ENCODE data around the gene HDAC11. TPM values are rescaled to one million over a fixed set of nuclear protein-coding genes. Genes with fewer than 3 reads are reported as not detected.

The HDAC11 gene
- total and polyA plus RNA-seq, 4 donors: 12.3 to 17.3 (median 15.0) TPM

DNA sequence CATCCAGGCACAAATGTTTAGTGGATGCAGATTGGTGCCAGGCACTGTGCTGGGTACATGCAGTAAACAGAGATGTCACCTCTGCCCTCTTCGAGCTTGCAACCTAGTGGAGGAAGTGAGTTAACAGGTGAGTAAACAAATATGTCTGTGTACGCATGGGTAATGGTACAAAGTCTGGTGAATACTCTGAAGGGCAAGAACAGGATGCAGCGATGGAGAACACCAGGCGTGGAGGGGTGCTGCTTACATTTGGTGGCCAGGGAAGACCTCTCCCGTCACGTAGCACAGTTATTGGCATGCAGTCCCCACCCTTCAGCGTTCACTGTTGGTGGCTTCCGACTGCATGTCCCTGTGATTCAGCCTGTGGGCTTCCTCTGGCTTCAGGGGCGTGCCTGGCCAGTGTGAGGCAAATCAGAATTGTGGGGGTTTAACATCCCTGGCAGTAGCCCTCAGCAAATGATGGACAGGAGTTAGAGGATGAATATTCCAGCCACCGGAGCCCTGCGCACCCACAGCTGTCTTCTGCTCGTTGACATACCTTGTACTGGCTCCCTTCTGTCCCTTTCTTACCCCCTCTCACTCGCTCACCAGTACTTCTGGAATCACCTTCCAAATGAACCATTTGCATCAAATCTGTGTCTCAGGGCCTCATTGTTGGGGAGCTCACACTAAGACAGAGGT, 9.1 kb upstream of the HDAC11 start:
- Histone ChIP-seq H3K27ac (ENCODE audit: low read depth in 1 of 2, low read length in 1 of 2) (no peak overlapping the region), H3K4me1 (ENCODE audit: control insufficient read depth in 5 of 5, insufficient read depth in 5 of 5, low read length in 5 of 5) (no peaks in the 10 kb centered on the region), H3K4me3 (no peak overlapping the region), H3K27me3 (ENCODE audit: control insufficient read depth in 3 of 3, insufficient read depth in 3 of 3, low read length in 2 of 3) (no peaks in the 10 kb centered on the region), H3K9ac (ENCODE audit: insufficient read depth in 1 of 2, low read length in 2 of 2) (no peak overlapping the region), H3K9me3 (ENCODE audit: control insufficient read depth in 4 of 4, insufficient read depth in 3 of 4, low read length in 3 of 4) (peaks cover 0 to 2% (median 0%) of the 10 kb centered on the region in 4 donors), H3K36me3 (ENCODE audit: control insufficient read depth in 4 of 4, insufficient read depth in 4 of 4, low read length in 4 of 4) (no peaks in the 10 kb centered on the region)
- 67 to 85% methylated on average over 13 of the region's 13 CpGs for WGBS, 2 donors
- TF ChIP-seq CTCF (IDR thresholded peaks at IDR 0.05; ENCODE audit: control extremely low read depth, extremely low read depth): no peak
- DNase-seq (no peak), ATAC-seq (ENCODE audit: insufficient read depth, low FRiP score) (no peak)

DNA sequence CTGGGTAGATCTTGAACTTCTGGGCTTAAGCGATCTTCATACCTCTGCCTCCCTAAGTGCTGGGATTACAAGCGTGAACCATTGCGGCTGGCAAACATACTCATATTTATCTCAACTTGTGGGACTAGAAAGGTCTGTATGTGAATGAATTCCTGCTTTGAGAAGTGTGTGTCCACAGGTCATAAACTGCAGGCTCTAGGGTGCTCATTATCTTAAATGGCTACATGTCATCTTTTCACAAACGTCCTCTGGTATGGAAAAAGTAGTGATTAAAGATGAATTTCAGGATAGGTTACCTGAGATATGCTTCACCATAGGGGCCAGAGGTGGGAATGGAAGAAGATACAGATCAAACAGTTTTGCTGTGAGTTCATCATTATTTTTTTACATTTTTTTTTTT, 7.8 kb upstream of the HDAC11 start:
- Histone ChIP-seq H3K27me3 (ENCODE audit: control insufficient read depth in 3 of 3, insufficient read depth in 3 of 3, low read length in 2 of 3) (no peaks in the 10 kb centered on the region), H3K9me3 (ENCODE audit: control insufficient read depth in 4 of 4, insufficient read depth in 3 of 4, low read length in 3 of 4) (peaks cover 0 to 2% (median 0%) of the 10 kb centered on the region in 4 donors), H3K36me3 (ENCODE audit: control insufficient read depth in 4 of 4, insufficient read depth in 4 of 4, low read length in 4 of 4) (no peaks in the 10 kb centered on the region), H3K9ac (ENCODE audit: insufficient read depth in 1 of 2, low read length in 2 of 2) (no peak overlapping the region), H3K4me1 (ENCODE audit: control insufficient read depth in 5 of 5, insufficient read depth in 5 of 5, low read length in 5 of 5) (no peaks in the 10 kb centered on the region), H3K27ac (ENCODE audit: low read depth in 1 of 2, low read length in 1 of 2) (no peak overlapping the region), H3K4me3 (no peak overlapping the region)
- no peak for TF ChIP-seq CTCF (IDR thresholded peaks at IDR 0.05; ENCODE audit: control extremely low read depth, extremely low read depth)
- DNase-seq: no peak
- no peak for ATAC-seq (ENCODE audit: insufficient read depth, low FRiP score)
- WGBS, 2 donors: 70 to 81% methylated on average over 4 of the region's 4 CpGs

DNA sequence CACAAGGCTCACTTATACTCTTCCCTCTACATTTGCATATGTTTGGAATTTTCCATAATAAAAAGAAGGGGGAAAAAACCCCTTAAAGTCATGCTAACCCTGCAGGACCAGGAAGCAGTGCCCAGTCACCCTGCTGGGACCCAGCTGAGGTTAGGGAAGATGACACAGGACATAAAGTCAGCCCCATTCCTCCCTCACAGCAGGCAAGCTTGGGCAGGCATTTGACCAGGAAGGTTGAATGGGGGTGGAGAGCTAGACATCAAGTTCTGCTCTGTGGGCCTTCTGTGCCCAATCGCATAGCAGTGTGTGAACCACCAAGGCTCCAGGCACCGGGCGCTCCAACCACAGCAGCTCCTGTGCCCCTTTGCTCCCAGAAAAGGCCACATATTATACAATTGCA, 7.1 kb upstream of the HDAC11 start:
- DNase-seq (no peak), ATAC-seq (ENCODE audit: insufficient read depth, low FRiP score) (no peak)
- Histone ChIP-seq H3K36me3 (ENCODE audit: control insufficient read depth in 4 of 4, insufficient read depth in 4 of 4, low read length in 4 of 4) (no peaks in the 10 kb centered on the region), H3K27ac (ENCODE audit: low read depth in 1 of 2, low read length in 1 of 2) (no peak overlapping the region), H3K27me3 (ENCODE audit: control insufficient read depth in 3 of 3, insufficient read depth in 3 of 3, low read length in 2 of 3) (no peaks in the 10 kb centered on the region), H3K4me1 (ENCODE audit: control insufficient read depth in 5 of 5, insufficient read depth in 5 of 5, low read length in 5 of 5) (no peaks in the 10 kb centered on the region), H3K9me3 (ENCODE audit: control insufficient read depth in 4 of 4, insufficient read depth in 3 of 4, low read length in 3 of 4) (peaks cover 0 to 2% (median 0%) of the 10 kb centered on the region in 4 donors), H3K9ac (ENCODE audit: insufficient read depth in 1 of 2, low read length in 2 of 2) (no peak overlapping the region), H3K4me3 (no peak overlapping the region)
- no peak for TF ChIP-seq CTCF (IDR thresholded peaks at IDR 0.05; ENCODE audit: control extremely low read depth, extremely low read depth)
- WGBS, 2 donors: 94 to 95% methylated on average over 3 of the region's 3 CpGs

DNA sequence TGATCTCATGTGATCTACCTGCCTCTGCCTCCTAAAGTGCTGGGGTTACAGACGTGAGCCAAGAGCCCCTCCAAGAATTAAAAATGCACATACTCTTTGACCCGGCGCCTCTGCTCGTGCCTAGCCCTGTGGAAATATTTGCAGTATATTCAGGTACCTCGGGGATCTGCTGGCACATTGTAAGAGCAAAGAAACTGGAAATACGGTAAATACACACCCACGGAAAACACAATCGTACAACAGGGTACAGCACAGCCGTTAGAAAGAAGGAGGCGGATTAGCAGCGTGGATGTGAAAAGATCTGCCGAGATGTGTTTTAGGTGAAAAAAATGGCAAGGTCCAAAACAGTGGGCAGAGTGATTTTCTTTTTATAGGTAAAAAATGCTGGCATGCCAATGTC, 6.1 kb upstream of the HDAC11 start:
- no peak for TF ChIP-seq CTCF (IDR thresholded peaks at IDR 0.05; ENCODE audit: control extremely low read depth, extremely low read depth)
- Histone ChIP-seq H3K4me3 (no peak overlapping the region), H3K27ac (ENCODE audit: low read depth in 1 of 2, low read length in 1 of 2) (no peak overlapping the region), H3K36me3 (ENCODE audit: control insufficient read depth in 4 of 4, insufficient read depth in 4 of 4, low read length in 4 of 4) (no peaks in the 10 kb centered on the region), H3K4me1 (ENCODE audit: control insufficient read depth in 5 of 5, insufficient read depth in 5 of 5, low read length in 5 of 5) (peaks cover 0 to under 1% (median 0%) of the 10 kb centered on the region in 5 donors), H3K9me3 (ENCODE audit: control insufficient read depth in 4 of 4, insufficient read depth in 3 of 4, low read length in 3 of 4) (peaks cover 0 to 2% (median 0%) of the 10 kb centered on the region in 4 donors), H3K9ac (ENCODE audit: insufficient read depth in 1 of 2, low read length in 2 of 2) (no peak overlapping the region), H3K27me3 (ENCODE audit: control insufficient read depth in 3 of 3, insufficient read depth in 3 of 3, low read length in 2 of 3) (no peaks in the 10 kb centered on the region)
- 76 to 87% methylated on average over 12 of the region's 12 CpGs for WGBS, 2 donors
- ATAC-seq (ENCODE audit: insufficient read depth, low FRiP score): no peak
- no peak for DNase-seq

Data from lung (tissue), 12 donors.